AG09309 (cell line): ENCODE measurements around the gene SYTL3.

Experiments
- DNase-seq: peaks from one replicate; pipeline ENCODE4 v3.0.0-alpha.2; 2010; ENCODE audit warnings: low read depth
- H3K4me3 ChIP-seq: 2 replicates; pipeline ENCODE4 v1.5.1; 2011; ENCODE audit warnings: mild to moderate bottlenecking, low read depth, low read length, moderate library complexity; ENCODE audit not compliant: control insufficient read depth
- CTCF ChIP-seq: IDR thresholded peaks from 2 replicates; pipeline ENCODE4 v1.5.1; 2011; ENCODE audit warnings: mild to moderate bottlenecking, low read depth, low read length, inconsistent platforms; ENCODE audit not compliant: insufficient read depth, control insufficient read depth; ENCODE audit errors: missing control alignments

The SYTL3 gene

GRCh38 chr6:158662607-158662953 lies 12.7 kb downstream of the SYTL3 start:
- H3K4me3 ChIP-seq = no peak overlapping the region
- DNase-seq = no peak
- no peak for TF ChIP-seq CTCF

- no peak overlapping the region for H3K4me3 ChIP-seq
- peak; percentile 61 for DNase-seq
- no peak for TF ChIP-seq CTCF
These were observed 13.2 kb downstream of the SYTL3 start for GRCh38 chr6:158662954-158663624.

- TF ChIP-seq CTCF = no peak
- DNase-seq = no peak
- no peak overlapping the region for H3K4me3 ChIP-seq
These were observed 13.8 kb downstream of the SYTL3 start for GRCh38 chr6:158663625-158664165.

GRCh38 chr6:158665332-158665731 lies 15.5 kb downstream of the SYTL3 start:
- no peak overlapping the region for H3K4me3 ChIP-seq
- DNase-seq = no peak

GRCh38 chr6:158666628-158667359 lies 16.9 kb downstream of the SYTL3 start:
- peak; percentile 76 for DNase-seq
- TF ChIP-seq CTCF = no peak
- no peak overlapping the region for H3K4me3 ChIP-seq

More at GRCh38 chr6:158665332-158665731, 15.5 kb downstream of the SYTL3 start:
- no peak for TF ChIP-seq CTCF

GRCh38 chr6:158667360-158667981 lies 17.6 kb downstream of the SYTL3 start:
- TF ChIP-seq CTCF = no peak
- no peak overlapping the region for H3K4me3 ChIP-seq
- no peak for DNase-seq
